ENCODE data around the gene SPATA3. TPM values are rescaled to one million over a fixed set of nuclear protein-coding genes. Genes with fewer than 3 reads are reported as not detected.

The SPATA3 gene
- total RNA-seq, 4 donors from 2014 or later: not detected

DNA sequence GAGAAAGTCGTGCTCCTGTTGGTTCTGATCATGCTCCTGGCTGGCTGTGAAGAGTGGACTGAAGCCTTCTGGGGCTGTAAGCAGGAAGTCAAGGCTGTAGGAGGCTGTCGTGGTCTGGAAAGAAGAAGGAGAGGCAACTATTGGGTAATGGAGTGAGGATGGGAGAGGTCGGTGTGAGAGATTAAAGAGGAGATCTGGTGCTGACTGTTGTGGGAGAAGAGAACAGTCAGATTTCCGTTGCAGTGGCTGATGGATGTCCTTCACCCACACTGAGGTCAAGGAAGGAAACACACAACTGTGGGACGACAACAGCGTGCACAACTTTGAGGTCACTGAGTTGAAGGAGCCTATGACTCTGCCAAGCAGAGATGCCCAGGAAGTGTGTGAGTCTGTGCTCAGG, 57.9 kb downstream of the SPATA3 start:
- no peak for DNase-seq (ENCODE audit: low spot score in 2 of 2)
- H3K27me3 ChIP-seq: no peaks in the 10 kb centered on the region
- H3K27ac ChIP-seq: no peak overlapping the region
- WGBS, 2 donors: 76 to 79% methylated on average over 6 of the region's 6 CpGs
- no peaks in the 10 kb centered on the region for H3K36me3 ChIP-seq
- no peaks in the 10 kb centered on the region for H3K9me3 ChIP-seq
- peaks cover 0 to 28% (median 19%) of the 10 kb centered on the region in 4 donors for H3K4me1 ChIP-seq
- H3K4me3 ChIP-seq: no peak overlapping the region
- TF ChIP-seq POLR2A (IDR thresholded peaks at IDR 0.05): no peak
- no peak for TF ChIP-seq CTCF (IDR thresholded peaks at IDR 0.05)
- no peak for TF ChIP-seq EP300 (IDR thresholded peaks at IDR 0.05)

- peak; percentile 90 to 98 (median 96) for TF ChIP-seq CTCF (IDR thresholded peaks at IDR 0.05)
- peak in 1 of 2 donors; percentile 24 for TF ChIP-seq POLR2A (IDR thresholded peaks at IDR 0.05)
- peak; percentile 42 to 85 for TF ChIP-seq EP300 (IDR thresholded peaks at IDR 0.05)
Observed at GRCh38 chr2:231056453-231057416, 60.8 kb downstream of the SPATA3 start, which contains the start of gene PSMD1. TSS of gene PSMD1 (plus strand) at chr2:231056867. CDS start at chr2:231057026, 159 bp downstream.

DNA sequence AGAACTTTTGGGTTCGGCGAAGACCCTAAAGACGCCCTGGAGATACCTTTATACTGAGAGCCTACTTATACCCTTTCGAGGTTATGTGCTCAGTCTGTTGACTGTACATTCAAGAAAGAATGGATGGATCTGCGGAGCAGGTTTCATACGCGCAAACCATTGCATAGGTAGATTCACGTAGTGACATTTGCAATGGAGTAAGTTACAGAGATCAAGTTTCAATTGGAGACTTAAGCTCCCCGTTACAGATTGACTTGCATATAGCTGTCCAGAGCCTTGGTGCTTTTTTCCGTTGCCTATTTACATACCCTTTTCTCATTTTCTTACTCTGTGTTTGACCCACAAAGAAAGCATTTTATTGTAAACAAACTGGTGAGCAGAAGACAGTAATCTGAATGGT, 61.7 kb downstream of the SPATA3 start:
- H3K27me3 ChIP-seq: no peaks in the 10 kb centered on the region
- TF ChIP-seq POLR2A (IDR thresholded peaks at IDR 0.05) (no peak), CTCF (IDR thresholded peaks at IDR 0.05) (no peak), EP300 (IDR thresholded peaks at IDR 0.05) (no peak)
- peak overlapping the region; percentile 65 to 99 (median 86) for H3K4me3 ChIP-seq
- H3K4me1 ChIP-seq: peaks cover 0 to 41% (median 21%) of the 10 kb centered on the region in 4 donors
- H3K36me3 ChIP-seq: peaks cover 0 to 15% (median 0%) of the 10 kb centered on the region in 3 donors
- 4 to 5% methylated on average over 10 of the region's 10 CpGs for WGBS, 2 donors
- peak overlapping the region in 2 of 4 donors; percentile 91 to 94 for H3K27ac ChIP-seq
- no peak for DNase-seq (ENCODE audit: low spot score in 2 of 2)
- no peaks in the 10 kb centered on the region for H3K9me3 ChIP-seq

More at GRCh38 chr2:231056453-231057416, 60.8 kb downstream of the SPATA3 start, which contains the start of gene PSMD1:
- Histone ChIP-seq H3K36me3 (peaks cover 0 to 7% (median 0%) of the 10 kb centered on the region in 3 donors), H3K27ac (peak within 1 kb of the TSS; percentile 86 to 97 (median 92)), H3K27me3 (no peaks in the 10 kb centered on the region), H3K4me1 (peaks cover 0 to 47% (median 24%) of the 10 kb centered on the region in 4 donors), H3K9me3 (no peaks in the 10 kb centered on the region), H3K4me3 (peak within 1 kb of the TSS; percentile 65 to 99 (median 86))
- 0% methylated on average over 30 to 62 of the region's 73 CpGs for WGBS, 2 donors
- peak; percentile 81 to 93 for DNase-seq (ENCODE audit: low spot score in 2 of 2)

Other genes starting within 250 kb of the SPATA3 start
- gene ITM2C, start 131.2 kb upstream of the SPATA3 start, total RNA-seq: 100 to 1,000 TPM in 3 of 4 donors, 10 to 100 TPM in 1; 80.1 to 146 (median 128) TPM
- under 1 TPM in 1 of 4 donors, not detected in 3; 0.21 TPM for gene GPR55, start 70.9 kb upstream of the SPATA3 start, total RNA-seq
- 1 to 10 TPM in 1 of 4 donors, under 1 TPM in 2, not detected in 1; 0.20 to 2.6 (median 0.42) TPM for gene C2orf72, start 41.4 kb downstream of the SPATA3 start, total RNA-seq
- gene PSMD1, start 60.7 kb downstream of the SPATA3 start, total RNA-seq: 10 to 100 TPM; 47.9 to 79.3 (median 61.9) TPM
- under 1 TPM in 3 of 4 donors, not detected in 1; 0.20 to 0.60 (median 0.42) TPM for gene HTR2B, start 128.9 kb downstream of the SPATA3 start, total RNA-seq
- gene ARMC9, start 202.5 kb downstream of the SPATA3 start, total RNA-seq: 10 to 100 TPM in 3 of 4 donors, 1 to 10 TPM in 1; 8.7 to 30.0 (median 18.6) TPM

All from tibial nerve (tissue), 4 donors.